Activated naive CD4-positive, alpha-beta T cell treated with anti-CD3 and anti-CD28 coated beads for 36 hours (primary cell): Measurements from ENCODE around the gene COBLL1. TPM values are rescaled to one million over a fixed set of nuclear protein-coding genes. Genes with fewer than 3 reads are reported as not detected.

Experiments
- total RNA-seq, 2 experiments: library from RNA; stranded (reverse); gene quantifications; one replicate each; pipeline ENCODE4 v1.2.3, GENCODE V29; 2021

Gene COBLL1
- total RNA-seq, 2 experiments from 2014 or later, result not detected

Other genes with a start within 250 kb of the COBLL1 start
- gene GRB14, start 220.3 kb downstream of the COBLL1 start, total RNA-seq, result not detected
- not detected for gene SLC38A11, start 113.7 kb upstream of the COBLL1 start, total RNA-seq